ENCODE measurements around the gene CUX1. TPM values are rescaled to one million over a fixed set of nuclear protein-coding genes. Genes with fewer than 3 reads are reported as not detected.
A peak's percentile ranks its signal among the peaks of the same experiment; 100 is the strongest.

Gene CUX1
- total and polyA plus RNA-seq, 2 of the 13 experiments (the other 11 are each of a cell fraction or from before 2014, with no cell fraction given), result 13.7 to 14.9 TPM

GRCh38 chr7:102024005-102024768 is 206.8 kb downstream of the CUX1 start (continued):
- TF ChIP-seq ZNF704 (CRISPR knock-in tag; IDR thresholded peaks at IDR 0.05; ENCODE audit: borderline replicate concordance), result no peak
- TF ChIP-seq MTF1 (CRISPR knock-in tag; IDR thresholded peaks at IDR 0.05), result no peak
- TF ChIP-seq KDM5B (CRISPR knock-in tag; IDR thresholded peaks at IDR 0.05; ENCODE audit: borderline replicate concordance), result peak; percentile 35; the same call in 1 of the 2 replicates
- TF ChIP-seq ZNF430 (CRISPR knock-in tag; IDR thresholded peaks at IDR 0.05), result peak; percentile 18; the same call in 1 of the 2 replicates
- no peak for TF ChIP-seq CBX5 (CRISPR knock-in tag; IDR thresholded peaks at IDR 0.05; ENCODE audit: borderline replicate concordance)
- TF ChIP-seq ZNF619 (CRISPR knock-in tag; IDR thresholded peaks at IDR 0.05), result 0 out of 2 replicates have a peak, but pooled peaks have one; percentile 40
- TF ChIP-seq ZNF354B (CRISPR knock-in tag; IDR thresholded peaks at IDR 0.05), result no peak
- peak; percentile 68 for TF ChIP-seq ZNF781 (CRISPR knock-in tag; IDR thresholded peaks at IDR 0.05; ENCODE audit: borderline replicate concordance, not compliant biosample characterization)
- TF ChIP-seq TRIM24 (CRISPR knock-in tag; IDR thresholded peaks at IDR 0.05), result no peak
- peak; percentile 23; the same call in 1 of the 2 replicates for TF ChIP-seq ZBTB33 (CRISPR knock-in tag; IDR thresholded peaks at IDR 0.05)
- no peak for TF ChIP-seq RELA (CRISPR knock-in tag; IDR thresholded peaks at IDR 0.05)
- no peak for TF ChIP-seq RARA (CRISPR knock-in tag; IDR thresholded peaks at IDR 0.05)
- TF ChIP-seq ZNF567 (CRISPR knock-in tag; IDR thresholded peaks at IDR 0.05; ENCODE audit: borderline replicate concordance), result no peak
- TF ChIP-seq ZNF563 (CRISPR knock-in tag; IDR thresholded peaks at IDR 0.05), result 0 out of 2 replicates have a peak, but pooled peaks have one; percentile 47
- no peak; the same call in 1 of the 2 replicates for TF ChIP-seq ZBTB20 (CRISPR knock-in tag; IDR thresholded peaks at IDR 0.05; ENCODE audit: borderline replicate concordance, low read depth)
- no peak for TF ChIP-seq ZNF615 (CRISPR knock-in tag; IDR thresholded peaks at IDR 0.05; ENCODE audit: borderline replicate concordance)
- TF ChIP-seq RBFOX2 (IDR thresholded peaks at IDR 0.05; ENCODE audit: low read depth, low read length), result peak; percentile 41
- no peak for TF ChIP-seq HNRNPUL1 (IDR thresholded peaks at IDR 0.05; ENCODE audit: low read depth, low read length)
- TF ChIP-seq ZFAT (CRISPR knock-in tag; conservative IDR thresholded peaks at IDR 0.05), result no peak
- peak; percentile 74 for TF ChIP-seq ZMYM3 (CRISPR knock-in tag; IDR thresholded peaks at IDR 0.05)
- TF ChIP-seq ZNF687 (CRISPR knock-in tag; IDR thresholded peaks at IDR 0.05), result peak; percentile 61
- no peak for TF ChIP-seq ZNF547 (CRISPR knock-in tag; IDR thresholded peaks at IDR 0.05)
- no peak for TF ChIP-seq GATAD1 (CRISPR knock-in tag; IDR thresholded peaks at IDR 0.05)
